ENCODE data around the gene LCE1D. TPM values are rescaled to one million over a fixed set of nuclear protein-coding genes. Genes with fewer than 3 reads are reported as not detected.
A peak's percentile ranks its signal among the peaks of the same experiment; 100 is the strongest.

LCE1D gene, protein sequence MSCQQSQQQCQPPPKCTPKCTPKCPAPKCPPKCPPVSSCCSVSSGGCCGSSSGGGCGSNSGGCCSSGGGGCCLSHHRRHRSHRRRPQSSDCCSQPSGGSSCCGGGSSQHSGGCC
- not detected in 2 replicates for total RNA-seq (2014; rRNA removed; shearing (Covaris generic); ENCODE audit: low replicate concordance)

DNA sequence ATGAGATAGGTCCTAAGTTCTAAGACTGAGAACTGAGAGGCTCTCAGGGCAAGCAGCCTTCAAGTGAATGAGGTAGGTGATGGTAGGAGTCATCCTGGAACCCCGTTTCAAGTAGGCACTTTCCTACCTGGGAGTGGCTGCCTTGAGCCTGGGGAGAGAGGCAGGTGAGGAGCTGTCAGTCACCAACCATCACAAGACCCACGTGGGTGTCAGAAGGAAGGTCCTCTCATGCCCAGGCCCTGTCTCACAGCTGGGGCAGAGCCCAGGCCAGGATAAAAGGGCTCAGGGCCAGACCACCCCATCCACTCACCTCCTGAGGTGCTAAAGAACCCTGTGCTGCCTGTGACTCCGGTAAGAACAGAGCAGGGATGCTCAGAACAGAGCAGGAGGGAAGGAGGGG is at the start of gene LCE1D:
LCE1D (plus strand) TSS at position 301 of the 400 bp plus-strand sequence. CDS start 1,074 bp downstream, outside the sequence.
- in situ Hi-C loops (cut with HindIII; ENCODE audit: low pct_unique_long_range_greater_than_20kb, low sequenced_read_pairs), result no loop called here
- no peak for DNase-seq (ENCODE audit: low read depth)

DNA sequence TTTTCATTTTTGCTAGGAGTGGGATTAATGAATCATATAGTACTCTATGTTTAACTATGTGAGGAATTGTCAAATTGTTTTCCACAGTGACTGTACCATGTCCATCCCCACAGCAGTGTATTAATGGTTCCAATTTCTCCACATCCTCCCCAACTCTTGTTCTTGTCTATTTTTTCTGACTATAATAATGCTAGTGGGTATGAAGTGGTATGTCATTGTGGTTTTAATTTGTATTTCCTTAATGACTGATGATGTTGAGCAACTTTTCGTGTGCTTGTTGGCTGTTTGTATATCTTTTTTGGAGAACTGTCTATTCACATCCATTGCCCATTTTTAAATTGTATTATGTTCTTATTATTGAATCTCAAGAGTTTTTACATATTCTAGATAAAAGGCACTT is 48.7 kb upstream of the LCE1D start:
- in situ Hi-C loops (cut with HindIII; ENCODE audit: low pct_unique_long_range_greater_than_20kb, low sequenced_read_pairs), result no loop called here
- DNase-seq (ENCODE audit: low read depth), result no peak

DNA sequence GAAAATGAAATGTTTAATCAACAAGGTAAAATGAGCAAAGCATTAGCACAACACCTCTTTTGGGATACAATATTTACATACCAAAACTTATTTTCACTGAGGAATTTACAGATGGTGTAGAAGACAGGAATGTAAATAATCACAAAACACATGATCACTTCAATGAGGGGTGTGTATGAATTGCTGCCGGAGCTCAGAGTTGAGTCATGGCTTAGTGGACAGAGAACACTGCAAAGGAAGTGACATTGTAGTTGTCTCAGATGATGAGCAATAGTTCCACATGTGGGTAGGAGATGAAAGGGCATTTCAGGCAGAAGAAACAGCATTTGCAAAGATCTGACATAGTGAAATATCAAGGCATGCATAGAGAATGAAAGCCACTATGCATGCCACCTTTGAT is 44.3 kb upstream of the LCE1D start:
- peak; percentile 8 for DNase-seq (ENCODE audit: low read depth)
- in situ Hi-C loops (cut with HindIII; ENCODE audit: low pct_unique_long_range_greater_than_20kb, low sequenced_read_pairs), result no loop called here

DNA sequence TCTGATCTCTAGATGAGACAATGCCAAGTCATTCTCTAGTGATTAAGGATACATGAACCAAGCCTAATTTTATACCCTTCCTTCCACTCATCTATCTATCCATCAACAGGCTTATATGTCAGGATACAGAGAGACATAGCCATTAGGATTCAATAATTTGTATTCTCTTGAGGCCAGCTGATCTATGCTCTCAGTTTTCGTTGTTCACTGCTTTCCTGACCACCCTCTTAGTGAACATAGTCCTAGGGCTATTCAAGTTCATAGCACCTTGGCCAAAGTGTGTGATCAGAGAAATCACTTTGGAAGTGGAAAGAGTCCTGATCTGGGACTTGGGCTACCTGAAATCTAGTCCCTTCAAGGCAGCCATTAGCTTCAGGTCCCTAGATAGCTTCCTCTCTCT is 42.9 kb upstream of the LCE1D start:
- in situ Hi-C loops (cut with HindIII; ENCODE audit: low pct_unique_long_range_greater_than_20kb, low sequenced_read_pairs), result no loop called here
- DNase-seq (ENCODE audit: low read depth), result no peak

DNA sequence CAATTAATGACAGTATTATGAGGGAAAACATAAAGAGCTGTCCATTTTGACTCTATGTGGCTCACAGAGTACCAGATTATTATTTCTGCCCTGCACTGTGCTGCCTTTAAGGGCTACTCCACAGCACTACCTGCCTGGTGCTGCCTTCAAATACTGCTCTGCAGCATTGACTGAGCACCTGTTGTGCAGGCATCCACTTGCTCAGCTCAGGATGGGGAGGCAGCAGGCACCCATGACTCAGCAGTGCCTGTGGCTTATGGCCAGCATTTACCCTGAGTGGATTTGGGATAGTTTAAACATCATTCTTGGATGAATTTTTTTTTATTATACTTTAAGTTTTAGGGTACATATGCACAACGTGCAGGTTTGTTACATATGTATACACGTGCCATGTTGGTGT is 39.6 kb upstream of the LCE1D start:
- in situ Hi-C loops (cut with HindIII; ENCODE audit: low pct_unique_long_range_greater_than_20kb, low sequenced_read_pairs), result no loop called here
- no peak for DNase-seq (ENCODE audit: low read depth)

DNA sequence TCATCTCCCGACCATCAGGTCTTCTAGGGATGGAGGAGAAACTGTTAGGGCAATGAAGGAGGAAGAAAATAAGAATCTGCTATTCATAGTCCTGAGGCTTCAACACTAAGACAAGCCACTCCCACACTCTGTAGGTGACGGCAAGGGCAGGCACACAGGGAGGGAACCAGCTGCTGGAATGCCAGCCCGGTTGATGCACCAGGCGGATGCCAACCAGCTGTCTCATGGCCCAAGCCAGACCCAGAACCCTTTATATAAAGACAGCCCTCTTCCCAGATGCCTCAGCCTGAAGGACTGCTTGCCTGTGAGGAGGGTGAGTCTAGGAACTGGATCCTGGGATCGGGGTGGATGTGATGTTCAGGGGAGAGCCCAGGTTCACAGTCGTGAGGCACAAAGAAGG is 38.8 kb upstream of the LCE1D start, which contains the start of gene KPRP:
KPRP (plus strand) TSS at position 279 of the 400 bp plus-strand sequence. CDS start 1,564 bp downstream, outside the sequence.
- DNase-seq (ENCODE audit: low read depth), result no peak
- in situ Hi-C loops (cut with HindIII; ENCODE audit: low pct_unique_long_range_greater_than_20kb, low sequenced_read_pairs), result no loop called here

DNA sequence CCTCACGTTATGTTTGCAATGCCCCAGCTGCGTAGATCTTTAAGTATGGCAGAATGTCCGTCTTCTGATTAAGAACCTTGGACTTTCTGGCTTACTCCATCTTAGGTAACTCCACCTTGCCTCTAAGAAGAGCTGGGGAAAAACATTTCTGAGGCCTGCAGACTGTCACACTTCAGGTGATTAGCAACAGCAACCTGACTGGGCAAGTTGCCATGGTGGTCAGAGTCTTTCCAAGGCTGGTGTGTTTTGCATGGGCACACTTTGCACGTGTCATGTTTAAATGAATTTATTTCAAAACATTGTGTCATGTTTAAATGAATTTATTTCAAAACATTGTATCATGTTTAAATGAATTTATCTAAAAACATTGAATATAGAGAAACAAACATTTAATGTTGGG is 37.9 kb upstream of the LCE1D start:
- in situ Hi-C loops (cut with HindIII; ENCODE audit: low pct_unique_long_range_greater_than_20kb, low sequenced_read_pairs), result no loop called here
- DNase-seq (ENCODE audit: low read depth), result no peak

DNA sequence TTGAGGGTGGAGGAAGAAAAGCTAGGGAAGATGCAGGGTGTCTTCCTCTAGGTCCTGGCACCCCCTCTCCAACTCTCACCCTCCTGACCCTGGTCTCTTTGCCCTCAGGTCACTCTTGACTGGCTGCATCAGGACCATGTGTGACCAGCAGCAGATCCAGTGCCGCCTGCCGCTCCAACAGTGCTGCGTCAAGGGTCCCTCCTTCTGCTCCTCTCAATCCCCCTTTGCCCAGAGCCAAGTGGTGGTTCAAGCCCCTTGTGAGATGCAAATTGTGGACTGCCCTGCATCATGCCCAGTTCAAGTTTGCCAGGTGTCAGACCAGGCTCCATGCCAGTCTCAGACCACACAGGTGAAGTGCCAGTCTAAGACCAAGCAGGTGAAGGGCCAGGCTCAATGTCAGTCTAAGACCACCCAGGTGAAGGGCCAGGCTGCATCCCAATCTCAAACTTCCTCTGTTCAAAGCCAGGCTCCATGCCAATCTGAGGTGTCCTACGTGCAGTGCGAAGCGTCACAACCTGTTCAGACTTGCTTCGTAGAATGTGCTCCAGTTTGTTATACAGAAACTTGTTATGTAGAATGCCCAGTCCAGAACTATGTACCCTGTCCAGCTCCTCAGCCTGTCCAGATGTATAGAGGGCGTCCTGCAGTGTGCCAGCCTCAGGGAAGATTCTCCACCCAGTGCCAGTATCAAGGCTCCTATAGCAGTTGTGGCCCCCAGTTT is 36.9 kb upstream of the LCE1D start:
- in situ Hi-C loops (cut with HindIII; ENCODE audit: low pct_unique_long_range_greater_than_20kb, low sequenced_read_pairs), result no loop called here
- DNase-seq (ENCODE audit: low read depth), result no peak

DNA sequence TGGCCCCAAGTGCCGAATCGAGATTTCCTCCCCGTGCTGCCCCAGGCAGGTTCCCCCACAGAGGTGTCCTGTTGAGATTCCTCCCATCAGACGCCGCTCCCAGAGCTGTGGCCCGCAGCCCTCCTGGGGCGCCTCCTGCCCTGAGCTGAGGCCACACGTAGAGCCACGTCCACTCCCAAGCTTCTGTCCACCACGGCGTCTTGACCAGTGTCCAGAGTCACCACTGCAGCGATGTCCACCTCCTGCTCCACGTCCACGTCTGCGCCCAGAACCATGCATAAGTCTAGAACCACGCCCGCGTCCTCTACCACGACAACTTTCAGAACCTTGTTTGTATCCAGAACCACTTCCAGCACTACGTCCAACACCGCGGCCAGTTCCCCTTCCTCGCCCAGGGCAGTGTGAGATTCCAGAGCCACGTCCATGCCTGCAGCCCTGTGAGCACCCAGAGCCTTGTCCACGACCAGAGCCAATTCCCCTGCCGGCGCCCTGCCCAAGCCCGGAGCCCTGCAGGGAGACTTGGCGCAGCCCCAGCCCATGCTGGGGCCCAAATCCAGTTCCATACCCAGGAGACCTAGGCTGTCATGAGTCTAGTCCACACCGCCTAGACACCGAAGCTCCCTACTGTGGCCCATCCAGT is 35.9 kb upstream of the LCE1D start:
- in situ Hi-C loops (cut with HindIII; ENCODE audit: low pct_unique_long_range_greater_than_20kb, low sequenced_read_pairs), result no loop called here
- no peak for DNase-seq (ENCODE audit: low read depth)

DNA sequence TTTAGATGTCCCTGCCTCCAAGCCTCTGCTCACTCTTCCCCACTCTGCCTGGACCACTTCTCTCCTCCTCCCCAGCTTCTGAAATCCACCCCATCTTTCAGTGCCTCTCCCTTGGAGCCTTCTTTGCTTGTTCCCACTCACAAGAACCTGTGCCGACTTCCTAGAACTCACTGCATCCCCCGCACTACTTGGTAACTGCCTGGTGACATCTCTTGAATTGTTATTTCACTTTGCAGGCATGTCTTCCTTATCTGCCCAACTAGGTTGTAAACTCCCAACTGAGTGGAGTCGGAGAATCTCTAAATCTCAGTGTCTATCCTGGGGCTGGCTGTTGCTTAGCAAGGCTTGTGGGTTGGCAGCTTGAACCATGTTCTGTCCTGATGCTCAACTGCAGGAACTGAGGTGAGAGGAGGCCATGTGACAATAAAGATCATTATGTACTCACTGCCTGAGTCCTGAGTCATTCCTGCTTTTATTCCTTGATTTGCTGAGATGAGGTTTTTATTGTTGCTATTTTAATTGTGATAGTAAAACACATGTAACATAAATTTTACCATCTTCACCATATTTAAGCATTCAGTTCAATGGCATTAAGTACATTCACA is 34.8 kb upstream of the LCE1D start:
- no peak for DNase-seq (ENCODE audit: low read depth)
- in situ Hi-C loops (cut with HindIII; ENCODE audit: low pct_unique_long_range_greater_than_20kb, low sequenced_read_pairs), result no loop called here

DNA sequence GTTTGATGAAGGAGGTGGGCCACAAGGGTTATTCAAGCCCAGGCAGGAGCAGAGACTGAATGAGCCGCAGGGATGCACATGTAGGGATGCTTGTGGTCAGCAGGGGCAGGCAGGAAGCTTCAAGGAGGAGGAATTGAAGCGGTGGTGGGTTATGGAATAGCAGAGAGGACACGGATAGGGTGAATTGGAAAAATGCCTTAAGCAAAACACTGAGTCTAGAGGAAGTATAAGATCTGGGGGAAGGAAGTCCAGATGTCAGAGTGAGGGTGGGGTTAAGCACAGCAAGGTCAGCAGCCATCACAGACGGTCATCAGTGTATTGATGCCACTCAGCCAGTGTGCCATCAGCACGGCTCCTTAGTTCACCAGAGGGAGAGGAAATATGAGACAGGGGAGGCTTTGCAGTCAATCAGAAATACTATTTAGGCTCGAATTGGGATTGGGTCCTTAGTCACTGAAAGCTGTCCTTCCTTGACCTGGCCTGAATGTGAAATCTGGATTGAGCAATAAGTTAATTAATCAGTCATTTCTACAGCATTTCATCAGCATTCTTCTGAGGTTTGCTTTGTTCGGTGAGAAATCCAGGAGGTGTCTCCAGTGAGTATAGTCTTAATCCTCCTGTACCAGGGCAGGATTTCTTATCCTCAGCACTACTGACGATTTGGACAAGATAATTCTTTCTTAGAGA is 27.5 kb upstream of the LCE1D start:
- no peak for DNase-seq (ENCODE audit: low read depth)
- in situ Hi-C loops (cut with HindIII; ENCODE audit: low pct_unique_long_range_greater_than_20kb, low sequenced_read_pairs), result no loop called here

DNA sequence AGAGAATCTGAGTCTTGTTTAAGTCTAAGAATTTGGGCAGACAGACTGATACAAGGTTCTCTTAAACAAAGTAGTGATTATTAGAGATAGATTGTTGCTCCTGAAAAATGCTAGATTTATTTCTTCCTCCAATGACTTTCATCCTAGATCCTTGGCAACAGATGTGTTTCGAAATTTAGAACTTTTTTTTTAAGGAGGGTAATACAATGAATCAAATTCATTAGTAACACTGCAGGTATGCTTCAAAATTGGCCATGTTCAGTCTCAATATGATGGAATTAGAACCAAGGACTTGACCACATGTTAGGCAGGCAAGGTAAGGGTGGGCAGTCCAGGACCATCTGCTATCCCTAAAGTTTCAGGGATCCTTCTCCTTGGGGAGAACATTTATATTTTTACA is 26.1 kb upstream of the LCE1D start:
- DNase-seq (ENCODE audit: low read depth), result no peak
- in situ Hi-C loops (cut with HindIII; ENCODE audit: low pct_unique_long_range_greater_than_20kb, low sequenced_read_pairs), result no loop called here

DNA sequence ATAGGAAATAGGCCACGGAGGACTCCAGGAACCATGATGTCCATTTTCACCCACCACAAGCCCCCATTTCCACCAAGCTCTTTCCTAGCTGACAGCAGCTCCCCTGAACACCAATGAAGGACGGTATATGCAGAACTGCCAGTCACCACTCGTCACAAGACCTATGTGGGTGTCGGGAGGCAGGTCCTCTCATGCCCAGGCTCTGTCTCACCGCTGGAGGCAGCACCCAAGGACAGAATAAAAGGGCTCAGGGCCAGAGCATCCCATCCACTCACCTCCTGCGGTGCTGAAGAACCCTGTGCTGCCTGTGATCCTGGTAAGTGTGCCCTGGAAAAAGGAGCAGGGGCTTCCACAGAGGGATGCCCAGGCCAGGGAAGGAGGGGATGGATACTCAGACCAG is 21.6 kb upstream of the LCE1D start, which contains the start of gene LCE1F:
LCE1F (plus strand) TSS at position 266 of the 400 bp plus-strand sequence. CDS start 1,232 bp downstream, outside the sequence.
- in situ Hi-C loops (cut with HindIII; ENCODE audit: low pct_unique_long_range_greater_than_20kb, low sequenced_read_pairs), result no loop called here
- no peak for DNase-seq (ENCODE audit: low read depth)

DNA sequence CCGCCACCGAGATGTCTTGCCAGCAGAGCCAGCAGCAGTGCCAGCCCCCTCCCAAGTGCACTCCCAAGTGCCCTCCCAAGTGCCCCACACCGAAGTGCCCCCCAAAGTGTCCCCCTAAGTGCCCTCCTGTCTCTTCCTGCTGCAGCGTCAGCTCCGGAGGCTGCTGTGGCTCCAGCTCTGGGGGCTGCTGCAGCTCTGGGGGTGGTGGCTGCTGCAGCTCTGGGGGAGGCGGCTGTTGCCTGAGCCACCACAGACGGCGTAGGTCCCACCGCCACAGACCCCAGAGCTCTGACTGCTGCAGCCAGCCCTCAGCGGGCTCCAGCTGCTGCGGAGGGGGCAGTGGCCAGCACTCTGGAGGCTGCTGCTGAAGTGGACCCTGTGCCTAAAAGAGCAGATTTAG is 20.2 kb upstream of the LCE1D start:
- no peak for DNase-seq (ENCODE audit: low read depth)
- in situ Hi-C loops (cut with HindIII; ENCODE audit: low pct_unique_long_range_greater_than_20kb, low sequenced_read_pairs), result no loop called here

DNA sequence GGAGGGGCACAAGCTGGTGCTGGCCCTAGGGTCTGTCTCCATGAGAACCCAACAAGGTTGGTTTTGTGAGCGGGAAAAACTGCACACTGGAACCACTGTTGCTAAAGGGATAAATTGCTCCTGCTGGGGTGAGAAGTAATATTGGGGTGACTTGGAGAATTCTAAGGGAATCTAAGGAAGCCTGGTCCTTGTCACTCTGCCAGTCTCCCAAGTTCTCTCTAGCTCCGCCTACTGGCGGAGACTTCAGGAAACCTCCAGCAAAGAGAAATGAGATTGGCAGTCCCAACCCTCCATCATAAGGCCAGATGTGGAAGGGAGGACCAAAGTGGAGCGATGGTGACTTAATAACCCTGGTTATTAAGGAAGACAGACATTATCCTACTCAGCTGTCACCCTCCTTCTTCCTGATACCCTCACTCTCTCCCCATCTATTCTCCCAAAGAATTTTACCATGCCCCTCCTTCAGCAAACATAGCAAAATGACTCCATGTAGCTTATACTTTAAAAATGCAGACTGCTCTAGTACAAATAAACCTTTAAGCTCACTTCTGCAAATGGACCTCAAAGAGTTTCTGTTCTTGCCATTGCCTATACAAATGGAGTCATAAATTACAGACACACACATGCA is 18.9 kb upstream of the LCE1D start:
- in situ Hi-C loops (cut with HindIII; ENCODE audit: low pct_unique_long_range_greater_than_20kb, low sequenced_read_pairs), result no loop called here
- DNase-seq (ENCODE audit: low read depth), result peak; percentile 8

DNA sequence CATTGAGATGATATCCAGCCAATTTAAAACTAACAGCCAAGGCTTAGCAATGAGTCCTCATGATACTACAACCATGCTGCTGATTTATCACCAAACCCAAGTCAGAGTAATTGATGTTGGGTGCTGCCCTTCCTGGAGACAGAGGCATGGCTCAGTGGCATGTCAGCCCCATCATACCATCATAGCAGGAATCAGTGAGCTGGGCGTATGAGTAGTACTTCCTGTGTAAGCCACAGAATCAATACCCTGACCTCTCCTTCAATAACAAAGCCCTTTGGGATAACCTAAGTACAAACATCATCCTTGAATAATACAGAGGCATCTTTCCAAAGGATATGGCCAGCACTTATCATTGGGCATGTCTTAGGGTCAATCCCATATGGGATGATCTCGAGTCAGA is 13.4 kb upstream of the LCE1D start:
- DNase-seq (ENCODE audit: low read depth), result no peak
- in situ Hi-C loops (cut with HindIII; ENCODE audit: low pct_unique_long_range_greater_than_20kb, low sequenced_read_pairs), result no loop called here

DNA sequence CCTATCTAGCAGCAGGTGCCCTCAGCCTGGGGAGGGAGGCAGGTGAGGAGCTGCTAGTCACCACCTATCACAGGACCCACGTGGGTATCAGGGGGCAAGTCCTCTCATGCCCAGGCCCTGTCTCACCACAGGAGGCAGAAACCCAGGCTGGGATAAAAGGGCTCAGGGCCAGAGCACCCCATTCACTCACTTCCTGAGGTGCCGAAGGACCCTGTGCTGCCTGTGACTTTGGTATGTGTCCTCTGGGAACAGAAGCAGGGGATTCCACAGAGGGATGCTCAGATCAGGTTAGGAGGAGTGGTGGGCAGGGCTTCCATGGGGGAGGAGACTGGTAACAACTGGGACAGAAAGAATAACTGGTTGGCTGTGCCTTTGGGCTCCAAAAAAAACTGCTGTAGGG is 10.4 kb upstream of the LCE1D start, which contains the start of gene LCE1E:
LCE1E (plus strand) TSS at position 181 of the 400 bp plus-strand sequence. CDS start 1,043 bp downstream, outside the sequence.
- in situ Hi-C loops (cut with HindIII; ENCODE audit: low pct_unique_long_range_greater_than_20kb, low sequenced_read_pairs), result no loop called here
- no peak for DNase-seq (ENCODE audit: low read depth)

DNA sequence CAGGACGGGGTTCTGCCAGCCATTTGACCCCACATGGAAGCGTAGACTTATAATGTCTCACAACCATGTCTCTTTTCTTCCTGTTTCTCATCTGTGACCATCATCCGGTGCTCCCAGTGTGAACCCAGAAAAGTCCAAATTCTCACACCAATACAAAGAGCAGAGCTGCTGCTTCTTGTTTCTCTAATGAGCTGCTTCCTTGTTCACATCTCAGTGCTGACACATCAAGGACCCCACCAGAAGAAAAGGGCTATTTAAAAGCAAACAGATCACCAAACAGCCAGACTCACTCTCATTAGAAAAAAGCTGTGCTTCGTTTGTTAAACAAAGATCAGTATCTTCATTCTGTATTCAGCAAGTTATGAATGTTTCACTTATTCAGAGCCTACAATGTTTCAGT is 835 bp upstream of the LCE1D start:
- in situ Hi-C loops (cut with HindIII; ENCODE audit: low pct_unique_long_range_greater_than_20kb, low sequenced_read_pairs), result no loop called here
- DNase-seq (ENCODE audit: low read depth), result no peak
